Spleen (tissue), 13 donors: ENCODE measurements around the gene OR5AL1. TPM values are rescaled to one million over a fixed set of nuclear protein-coding genes. Genes with fewer than 3 reads are reported as not detected.

ENCODE experiments used
- DNase-seq: peaks from one replicate; pipeline ENCODE4 v3.0.0-alpha.2; 2020
- H3K27ac ChIP-seq, 8 donors: fragments of 200-600 bp; sonication (generic) in 7 of 8; 1 replicate in 4 of 8; 2 replicates in 4 of 8; pipeline versions ENCODE4 v1.5.0 to v1.8.0; 2016 to 2021; ENCODE audit warnings: inconsistent platforms in 4 of 8, mild to moderate bottlenecking in 4 of 8, moderate library complexity in 1 of 8
- H3K27me3 ChIP-seq, 7 donors: fragments of 200-600 bp; sonication (generic) in 6 of 7; replicated peaks in 1 of 7; 1 replicate in 4 of 7; 2 replicates in 3 of 7; pipeline versions ENCODE4 v1.5.0 to v1.8.0; 2016 to 2021; ENCODE audit warnings: inconsistent platforms in 3 of 7, mild to moderate bottlenecking in 1 of 7
- H3K36me3 ChIP-seq, 6 donors: fragments of 200-600 bp; sonication (generic) in 5 of 6; 1 replicate in 4 of 6; 2 replicates in 2 of 6; pipeline versions ENCODE4 v1.5.0 to v1.8.0; 2016 to 2021; ENCODE audit warnings: inconsistent platforms in 2 of 6
- H3K4me1 ChIP-seq, 6 donors: fragments of 200-600 bp; sonication (generic) in 5 of 6; 1 replicate in 3 of 6; 2 replicates in 3 of 6; pipeline versions ENCODE4 v1.5.0 to v1.8.0; 2016 to 2021; ENCODE audit warnings: inconsistent platforms in 3 of 6
- H3K4me3 ChIP-seq, 8 donors: fragments of 200-600 bp; sonication (generic) in 7 of 8; 1 replicate in 4 of 8; 2 replicates in 4 of 8; pipeline versions ENCODE4 v1.5.0 to v1.8.0; 2016 to 2021; ENCODE audit warnings: inconsistent platforms in 4 of 8, mild to moderate bottlenecking in 4 of 8, moderate library complexity in 2 of 8
- H3K9me3 ChIP-seq, 8 donors: fragments of 200-600 bp; sonication (generic) in 7 of 8; 1 replicate in 4 of 8; 2 replicates in 4 of 8; pipeline versions ENCODE4 v1.5.0 to v1.8.0; 2016 to 2021; ENCODE audit warnings: inconsistent platforms in 4 of 8
- CTCF ChIP-seq, 11 experiments: fragments of 200-600 bp in 7 of 11; fragments of 450-650 bp in 4 of 11; sonication (generic) in 4 of 11; IDR thresholded peaks in 8 of 11; conservative IDR thresholded peaks in 3 of 11; 1 replicate in 7 of 11; 2 replicates in 4 of 11; pipeline versions ENCODE4 v1.4.0 to v1.8.0; 2016 to 2021; ENCODE audit warnings: antibody characterized with exemption in 11 of 11, inconsistent platforms in 4 of 11, mild to moderate bottlenecking in 1 of 11
- POLR2A ChIP-seq, 3 donors: fragments of 450-650 bp; IDR thresholded peaks; one replicate each; pipeline ENCODE4 v1.5.1; 2017; ENCODE audit warnings: antibody characterized with exemption in 3 of 3, mild to moderate bottlenecking in 1 of 3
- POLR2AphosphoS5 ChIP-seq, 3 donors: sonication (generic); formaldehyde crosslinking; IDR thresholded peaks; one replicate each; pipeline ENCODE4 v1.5.1; 2017; ENCODE audit warnings: antibody characterized with exemption in 3 of 3
- WGBS, 5 donors: extraction: QIAGEN DNeasy Blood & Tissue Kit in 3 of 5; methylation state at CpG; one replicate each; pipeline versions ENCODE4 v1.1.5 to v1.1.7; 2013 to 2018; 5-methylcytosine and 5-hydroxymethylcytosine counted together
- intact Hi-C: fragments of 100-400 bp; cut with DNase I; formaldehyde crosslinking; loops from one replicate; pipeline ENCODE4 v1.15.0; 2023; ENCODE audit warnings: low total_unique reads
- long read RNA-seq, 2 donors: transcript quantifications; one replicate each; lab custom pipeline, GENCODE V29; 2026
- polyA plus RNA-seq, 3 donors: library from polyadenylated mRNA; stranded (reverse); fragments of 200-250 nt; gene quantifications; one replicate each; pipeline ENCODE4 v1.2.1, GENCODE V29; 2013
- total RNA-seq, 7 donors: library from RNA; depleted of rRNA in 3 of 7; stranded (reverse); fragments of >200 nt in 3 of 7; fragmentation: NEBNext Ultra II Directional in 4 of 7; extraction: Animal tissue kit (Norgen Biotek cat#: 25700) in 4 of 7; gene quantifications; one replicate each; pipeline versions ENCODE4 v1.1.0 to v1.2.1, GENCODE V29; 2016 to 2021
- donor health status: healthy with polysubstance abuse.
- donor health status: DM: no; HTN: no; CAD: no; lungs with moderate emphysema.
- donor health status: DM: no; HTN: no; CAD: no.
- donor health status: Bipolar disorder and iron deficiency.
- donor health status: healthy.
- donor health status: DM: no; HTN: no; CAD: no.
- donor health status: DM: yes; HTN: yes; CAD: no.

OR5AL1 gene
- total RNA-seq (not detected), polyA plus RNA-seq (not detected)
- long read RNA-seq, donor 1 = 0 reads
- long read RNA-seq, donor 2 = 0 reads

- intact Hi-C loops = no loop called here
- Histone ChIP-seq H3K4me1 (no peaks in the 10 kb centered on the region), H3K27me3 (no peaks in the 10 kb centered on the region), H3K27ac (no peak within 1 kb of the TSS), H3K9me3 (peaks cover 0 to 26% (median 0%) of the 10 kb centered on the region in 8 donors), H3K36me3 (no peaks in the 10 kb centered on the region), H3K4me3 (no peak within 1 kb of the TSS)
- no peak for DNase-seq
- TF ChIP-seq POLR2AphosphoS5 (IDR thresholded peaks at IDR 0.05) (no peak), POLR2A (IDR thresholded peaks at IDR 0.05) (no peak), CTCF (IDR thresholded peaks at IDR 0.05 in 8 of 11, conservative IDR thresholded peaks at IDR 0.05 in 3 of 11) (no peak)
- WGBS, 5 donors = 62 to 84% (median 76%) methylated on average over 1 of the region's 1 CpG
Measured at GRCh38 chr11:56412396-56412795, at the start of gene OR5AL1. Gene OR5AL1 (plus strand): TSS chr11:56412696.

GRCh38 chr11:56375324-56375723 is 37.2 kb upstream of the OR5AL1 start, which contains the start of gene OR8U1:
Gene OR8U1 (plus strand): TSS chr11:56375624. CDS start chr11:56375624, 0 bp downstream.
- TF ChIP-seq POLR2A (IDR thresholded peaks at IDR 0.05) = no peak
- no peak for TF ChIP-seq POLR2AphosphoS5 (IDR thresholded peaks at IDR 0.05)
- TF ChIP-seq CTCF (IDR thresholded peaks at IDR 0.05 in 8 of 11, conservative IDR thresholded peaks at IDR 0.05 in 3 of 11) = no peak
- Histone ChIP-seq H3K27me3 (no peaks in the 10 kb centered on the region), H3K9me3 (peaks cover 0 to 8% (median 2%) of the 10 kb centered on the region in 8 donors), H3K36me3 (no peaks in the 10 kb centered on the region), H3K27ac (no peak within 1 kb of the TSS), H3K4me1 (no peaks in the 10 kb centered on the region), H3K4me3 (no peak within 1 kb of the TSS)
- 78 to 84% (median 80%) methylated on average over 2 of the region's 2 CpGs for WGBS, 5 donors
- intact Hi-C loops = no loop called here
- no peak for DNase-seq

- Histone ChIP-seq H3K36me3 (no peaks in the 10 kb centered on the region), H3K4me1 (no peaks in the 10 kb centered on the region), H3K9me3 (peaks cover 0 to 8% (median 4%) of the 10 kb centered on the region in 8 donors), H3K27me3 (no peaks in the 10 kb centered on the region), H3K4me3 (no peak overlapping the region), H3K27ac (no peak overlapping the region)
- TF ChIP-seq POLR2AphosphoS5 (IDR thresholded peaks at IDR 0.05) = no peak
- no peak for TF ChIP-seq CTCF (IDR thresholded peaks at IDR 0.05 in 8 of 11, conservative IDR thresholded peaks at IDR 0.05 in 3 of 11)
- no peak for TF ChIP-seq POLR2A (IDR thresholded peaks at IDR 0.05)
- WGBS, 5 donors = 82 to 93% (median 87%) methylated on average over 2 of the region's 2 CpGs
- no peak for DNase-seq
- intact Hi-C loops = no loop called here
Measured at GRCh38 chr11:56380120-56380519, 32.4 kb upstream of the OR5AL1 start.

- TF ChIP-seq POLR2A (IDR thresholded peaks at IDR 0.05) = no peak
- no peak for TF ChIP-seq POLR2AphosphoS5 (IDR thresholded peaks at IDR 0.05)
- TF ChIP-seq CTCF (IDR thresholded peaks at IDR 0.05 in 8 of 11, conservative IDR thresholded peaks at IDR 0.05 in 3 of 11) = no peak
- WGBS, 5 donors = 86 to 94% (median 87%) methylated on average over 3 of the region's 3 CpGs
- Histone ChIP-seq H3K36me3 (no peaks in the 10 kb centered on the region), H3K4me1 (no peaks in the 10 kb centered on the region), H3K9me3 (peaks cover 0 to 11% (median 6%) of the 10 kb centered on the region in 8 donors), H3K27ac (no peak overlapping the region), H3K4me3 (no peak overlapping the region), H3K27me3 (no peaks in the 10 kb centered on the region)
- intact Hi-C loops = no loop called here
- no peak for DNase-seq
Measured at GRCh38 chr11:56394381-56394780, 18.1 kb upstream of the OR5AL1 start.
